GM13976 (cell line): ENCODE results near the gene CDKL5.

Experiments used
- DNase-seq: peaks from one replicate; pipeline ENCODE4 v3.0.0; 2012; ENCODE audit warnings: low spot score
- CTCF ChIP-seq: IDR thresholded peaks from 2 replicates; pipeline ENCODE4 v1.5.1; 2012; ENCODE audit warnings: borderline replicate concordance, mild to moderate bottlenecking; ENCODE audit not compliant: insufficient read depth; ENCODE audit errors: extremely low read depth, missing control alignments, control extremely low read depth
- in situ Hi-C: fragments of 300-500 bp; cut with MboI; formaldehyde crosslinking; loops from one replicate; pipeline ENCODE4 v1.12.0; 2022; ENCODE audit warnings: low sequenced_read_pairs, mixed read lengths, inconsistent platforms; ENCODE audit not compliant: unreplicated experiment

CDKL5 gene

GRCh38 chrX:18449236-18449635, 23.8 kb downstream of the CDKL5 start:
- DNase-seq, result no peak
- in situ Hi-C loops, result no loop called here
- TF ChIP-seq CTCF, result no peak

GRCh38 chrX:18455384-18455783, 30.0 kb downstream of the CDKL5 start:
- in situ Hi-C loops, result no loop called here
- DNase-seq, result no peak
- no peak for TF ChIP-seq CTCF

- DNase-seq, result no peak
- no peak for TF ChIP-seq CTCF
- in situ Hi-C loops, result no loop called here
Measured at GRCh38 chrX:18457000-18457399, 31.6 kb downstream of the CDKL5 start.

- in situ Hi-C loops, result no loop called here
- no peak for TF ChIP-seq CTCF
- DNase-seq, result no peak
Measured at GRCh38 chrX:18461431-18461830, 36.0 kb downstream of the CDKL5 start.

- DNase-seq, result no peak
- in situ Hi-C loops, result no loop called here
- no peak for TF ChIP-seq CTCF
Measured at GRCh38 chrX:18464499-18464898, 39.1 kb downstream of the CDKL5 start.

- TF ChIP-seq CTCF, result no peak
Measured at GRCh38 chrX:18465051-18465450, 39.6 kb downstream of the CDKL5 start.

GRCh38 chrX:18468599-18468998, 43.2 kb downstream of the CDKL5 start:
- in situ Hi-C loops, result no loop called here
- TF ChIP-seq CTCF, result no peak
- DNase-seq, result no peak

More at GRCh38 chrX:18465051-18465450, 39.6 kb downstream of the CDKL5 start:
- in situ Hi-C loops, result no loop called here
- no peak for DNase-seq
